ENCODE data around the gene MYRIP. TPM values are rescaled to one million over a fixed set of nuclear protein-coding genes. Genes with fewer than 3 reads are reported as not detected.
A peak's percentile ranks its signal among the peaks of the same experiment; 100 is the strongest.

The MYRIP gene
- total and polyA plus RNA-seq, 8 donors, result 0.29 to 1.9 (median 0.57) TPM

- no peak for ATAC-seq
- Histone ChIP-seq H3K27me3 (no peaks in the 10 kb centered on the region), H3K4me3 (no peak overlapping the region), H3K9me3 (no peaks in the 10 kb centered on the region), H3K4me1 (no peaks in the 10 kb centered on the region), H3K36me3 (no peaks in the 10 kb centered on the region), H3K27ac (no peak overlapping the region)
- intact Hi-C loops (cut with DNase I), result no loop called here
- TF ChIP-seq, protein P1, sequence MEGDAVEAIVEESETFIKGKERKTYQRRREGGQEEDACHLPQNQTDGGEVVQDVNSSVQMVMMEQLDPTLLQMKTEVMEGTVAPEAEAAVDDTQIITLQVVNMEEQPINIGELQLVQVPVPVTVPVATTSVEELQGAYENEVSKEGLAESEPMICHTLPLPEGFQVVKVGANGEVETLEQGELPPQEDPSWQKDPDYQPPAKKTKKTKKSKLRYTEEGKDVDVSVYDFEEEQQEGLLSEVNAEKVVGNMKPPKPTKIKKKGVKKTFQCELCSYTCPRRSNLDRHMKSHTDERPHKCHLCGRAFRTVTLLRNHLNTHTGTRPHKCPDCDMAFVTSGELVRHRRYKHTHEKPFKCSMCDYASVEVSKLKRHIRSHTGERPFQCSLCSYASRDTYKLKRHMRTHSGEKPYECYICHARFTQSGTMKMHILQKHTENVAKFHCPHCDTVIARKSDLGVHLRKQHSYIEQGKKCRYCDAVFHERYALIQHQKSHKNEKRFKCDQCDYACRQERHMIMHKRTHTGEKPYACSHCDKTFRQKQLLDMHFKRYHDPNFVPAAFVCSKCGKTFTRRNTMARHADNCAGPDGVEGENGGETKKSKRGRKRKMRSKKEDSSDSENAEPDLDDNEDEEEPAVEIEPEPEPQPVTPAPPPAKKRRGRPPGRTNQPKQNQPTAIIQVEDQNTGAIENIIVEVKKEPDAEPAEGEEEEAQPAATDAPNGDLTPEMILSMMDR (IDR thresholded peaks at IDR 0.05), result no peak
- no peak for DNase-seq
These were observed 414.4 kb downstream of the MYRIP start for GRCh38 chr3:40223856-40224255.

- ATAC-seq (no peak), DNase-seq (no peak)
- intact Hi-C loops (cut with DNase I), result no loop called here
- Histone ChIP-seq H3K36me3 (no peaks in the 10 kb centered on the region), H3K27me3 (no peaks in the 10 kb centered on the region), H3K9me3 (no peaks in the 10 kb centered on the region), H3K4me1 (no peaks in the 10 kb centered on the region), H3K27ac (no peak overlapping the region), H3K4me3 (no peak overlapping the region)
- TF ChIP-seq, protein P1 (IDR thresholded peaks at IDR 0.05), result no peak
These were observed 415.5 kb downstream of the MYRIP start for GRCh38 chr3:40224796-40225515.

DNA sequence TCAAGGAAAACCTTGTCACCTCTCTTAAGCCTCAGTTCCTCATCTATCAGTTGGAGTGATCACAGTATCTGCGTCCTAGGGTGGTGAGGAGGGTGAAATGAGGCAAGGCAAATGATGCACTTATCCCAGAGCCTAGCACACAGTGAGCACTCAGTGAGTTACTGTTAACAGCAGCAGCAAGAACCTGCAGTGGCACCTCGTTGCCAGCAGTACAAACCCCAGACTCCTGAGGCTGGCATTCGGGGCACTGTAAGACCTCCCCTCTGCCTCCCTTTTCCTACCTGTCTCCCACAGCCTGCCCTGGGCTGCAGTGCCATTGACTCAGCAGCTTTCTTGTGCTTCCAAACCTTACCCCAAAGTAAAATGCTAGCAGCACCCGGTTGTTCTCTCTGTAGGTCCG is 417.2 kb downstream of the MYRIP start:
- DNase-seq, result no peak
- no peak overlapping the region for H3K4me3 ChIP-seq
- no peaks in the 10 kb centered on the region for H3K4me1 ChIP-seq
- intact Hi-C loops (cut with DNase I), result no loop called here
- no peak for ATAC-seq
- no peaks in the 10 kb centered on the region for H3K27me3 ChIP-seq
- no peaks in the 10 kb centered on the region for H3K9me3 ChIP-seq
- TF ChIP-seq, protein P1 (IDR thresholded peaks at IDR 0.05), result no peak
- no peaks in the 10 kb centered on the region for H3K36me3 ChIP-seq
- no peak overlapping the region for H3K27ac ChIP-seq

DNA sequence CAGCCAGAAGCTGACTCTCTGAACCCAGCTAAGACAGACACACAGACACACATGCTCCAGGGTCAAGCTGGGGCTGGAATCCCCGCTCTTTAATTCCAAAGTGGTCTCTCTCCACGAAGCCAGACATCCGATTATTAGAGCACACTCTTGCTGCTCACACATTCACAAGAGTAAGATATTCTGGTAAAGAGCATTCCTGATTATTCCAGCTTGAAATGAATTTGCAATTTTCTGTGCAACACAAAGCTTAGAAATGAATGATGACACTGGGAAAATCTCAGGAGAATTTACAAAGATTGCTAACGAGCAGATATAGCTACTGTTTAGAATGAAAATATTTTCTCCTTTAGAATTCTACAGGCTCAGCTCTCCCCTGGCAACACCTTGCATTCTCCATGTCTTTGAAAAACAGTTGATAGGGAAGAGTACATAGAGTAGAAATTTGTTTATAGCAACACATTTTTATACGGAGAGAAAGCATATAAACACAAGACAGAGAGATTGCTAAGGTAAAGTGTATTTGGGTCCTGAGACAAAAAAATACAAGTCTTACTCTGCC is 419.5 kb downstream of the MYRIP start:
- H3K4me1 ChIP-seq, result no peaks in the 10 kb centered on the region
- H3K27ac ChIP-seq, result peak overlapping the region in 1 of 2 donors; percentile 57
- no peaks in the 10 kb centered on the region for H3K9me3 ChIP-seq
- H3K36me3 ChIP-seq, result no peaks in the 10 kb centered on the region
- H3K27me3 ChIP-seq, result no peaks in the 10 kb centered on the region
- DNase-seq (no peak), ATAC-seq (no peak)
- H3K4me3 ChIP-seq, result no peak overlapping the region
- TF ChIP-seq, protein P1 (IDR thresholded peaks at IDR 0.05), result no peak
- intact Hi-C loops (cut with DNase I), result no loop called here

- peak; percentile 37 for ATAC-seq
- no peaks in the 10 kb centered on the region for H3K27me3 ChIP-seq
These were observed 420.0 kb downstream of the MYRIP start for GRCh38 chr3:40229386-40229785.

More at GRCh38 chr3:40229386-40229785, 420.0 kb downstream of the MYRIP start:
- Histone ChIP-seq H3K36me3 (no peaks in the 10 kb centered on the region), H3K4me3 (no peak overlapping the region), H3K9me3 (no peaks in the 10 kb centered on the region), H3K4me1 (no peaks in the 10 kb centered on the region), H3K27ac (peak overlapping the region in 1 of 2 donors; percentile 57)
- TF ChIP-seq, protein P1 (IDR thresholded peaks at IDR 0.05), result no peak
- DNase-seq, result no peak
- intact Hi-C loops (cut with DNase I), result no loop called here
